Keratinocyte (primary cell): ENCODE measurements around the gene LRRC75B.
"Not testable (repeated sequence)": the region's sequence is repeated elsewhere in the genome, so short reads cannot be mapped to it uniquely, and the experiment has no call there.

ENCODE experiments used
- CTCF ChIP-seq, 3 experiments: IDR thresholded peaks in 1 of 3; conservative IDR thresholded peaks in 1 of 3; optimal IDR thresholded peaks in 1 of 3; 2 replicates in 2 of 3; 3 replicates in 1 of 3; pipeline versions ENCODE3 to v1.5.1; 2011; ENCODE audit warnings: low read length in 3 of 3, mild to moderate bottlenecking in 3 of 3, moderate library complexity in 2 of 3, control low read depth in 1 of 3, inconsistent platforms in 1 of 3; ENCODE audit not compliant: insufficient read depth in 2 of 3; ENCODE audit errors: extremely low read depth in 1 of 3
- EZH2 ChIP-seq: IDR thresholded peaks from one replicate; pipeline ENCODE4 v1.6.1; 2012; ENCODE audit warnings: inconsistent platforms, mild to moderate bottlenecking, low read length, moderate library complexity

GRCh38 chr22:24609888-24610287 lies 17.0 kb upstream of the LRRC75B start:
- TF ChIP-seq CTCF (optimal IDR thresholded peaks at IDR 0.05 in 1 of 3, IDR thresholded peaks at IDR 0.05 in 1 of 3, conservative IDR thresholded peaks at IDR 0.05 in 1 of 3; ENCODE audit: extremely low read depth in 1 of 3, insufficient read depth in 2 of 3, low read length in 3 of 3); EZH2: not testable (repeated sequence)
